Measurements from ENCODE around the gene ITGAE. TPM values are rescaled to one million over a fixed set of nuclear protein-coding genes. Genes with fewer than 3 reads are reported as not detected.

Gene ITGAE
- total and polyA plus RNA-seq, 10 of the 15 experiments (the other 5 are each of a cell fraction or from before 2014, with no cell fraction given): 13.1 to 161 (median 34.8) TPM

DNA sequence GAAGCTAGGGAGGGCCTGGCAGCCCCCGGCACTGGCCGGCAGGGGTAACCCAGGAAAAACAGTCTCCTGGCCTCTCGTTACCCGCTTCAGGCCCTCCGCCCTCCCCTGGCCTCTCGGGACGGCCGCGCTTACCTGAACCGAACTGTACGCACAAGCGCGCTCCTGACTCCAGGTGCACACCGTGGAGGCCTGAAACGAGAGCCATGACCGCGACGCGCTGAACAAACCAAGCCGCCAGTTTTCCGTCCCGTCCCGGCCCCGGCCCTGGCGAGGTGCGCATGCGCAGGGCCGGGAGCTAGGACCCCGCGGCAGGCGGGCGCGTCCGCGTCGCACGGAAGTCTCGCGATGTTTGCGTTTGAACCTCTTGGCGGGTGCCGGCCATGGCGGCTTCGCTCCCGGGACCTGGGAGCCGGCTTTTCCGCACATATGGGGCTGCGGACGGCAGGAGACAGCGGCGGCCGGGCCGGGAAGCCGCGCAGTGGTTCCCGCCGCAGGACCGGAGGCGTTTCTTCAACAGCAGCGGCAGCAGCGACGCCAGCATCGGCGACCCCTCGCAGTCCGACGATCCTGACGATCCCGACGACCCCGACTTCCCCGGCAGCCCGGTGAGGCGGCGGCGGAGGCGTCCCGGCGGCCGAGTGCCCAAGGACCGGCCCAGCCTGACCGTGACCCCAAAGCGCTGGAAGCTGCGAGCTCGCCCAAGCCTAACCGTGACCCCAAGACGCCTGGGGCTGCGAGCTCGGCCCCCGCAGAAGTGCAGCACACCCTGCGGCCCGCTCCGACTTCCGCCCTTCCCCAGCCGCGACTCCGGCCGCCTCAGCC lies 77.2 kb downstream of the ITGAE start, which contains the start of gene HASPIN:
HASPIN (plus strand) TSS at position 348 of the 822 bp plus-strand sequence; CDS start at position 381, 33 bp downstream.
- Histone ChIP-seq H3K4me2 (ENCODE audit: control insufficient read depth, insufficient read depth) (peak within 1 kb of the TSS; percentile 99), H3K27ac (ENCODE audit: control insufficient read depth, insufficient read depth) (peak within 1 kb of the TSS; percentile 87), H3K4me3 (peak within 1 kb of the TSS; percentile 93), H4K20me1 (ENCODE audit: control insufficient read depth, insufficient read depth) (no peaks in the 10 kb centered on the region), H3K9ac (ENCODE audit: control insufficient read depth, insufficient read depth, low read length) (peak within 1 kb of the TSS; percentile 93), H3K27me3 (replicated peaks in 1 of 2; ENCODE audit: control insufficient read depth in 2 of 2, insufficient read depth in 2 of 2, low read length in 1 of 2) (no peaks in the 10 kb centered on the region), H2AFZ (ENCODE audit: control insufficient read depth, low read depth, low read length) (peak within 1 kb of the TSS; percentile 87), H3K36me3 (ENCODE audit: control insufficient read depth in 2 of 2, insufficient read depth in 2 of 2, low read length in 1 of 2) (peaks cover 1 to 6% of the 10 kb centered on the region in 2 experiments; a peak in 1 of 4 replicates), H3K9me3 (replicated peaks; ENCODE audit: control insufficient read depth, insufficient read depth, low read length) (no peaks in the 10 kb centered on the region), H3K4me1 (ENCODE audit: control insufficient read depth, insufficient read depth, low read length) (peaks cover 17% of the 10 kb centered on the region), H3K79me2 (ENCODE audit: control insufficient read depth, insufficient read depth, low read length) (peaks cover 51% of the 10 kb centered on the region)
- ChIA-PET CTCF (interaction anchor here (0.6 to 3.0 kb wide), 10 partner anchors 9 to 350 kb away, joined by 3 to 13 read pairs (median 6); no protein-coding TSS in a partner anchor), RAD21 (ENCODE audit: unreplicated experiment) (interaction anchor here (0.6 to 2.5 kb wide), 11 partner anchors 9 to 104 kb away, joined by 3 to 14 read pairs (median 5); partner anchors contain the start of gene SHPK), SMC1A (ENCODE audit: uncharacterized antibody, unreplicated experiment) (interaction anchor here (0.9 to 3.0 kb wide), 6 partner anchors 12 to 167 kb away, joined by 4 to 33 read pairs (median 7); partner anchors contain the start of gene P2RX5), POLR2A (interaction anchor here (1.0 to 1.1 kb wide), 2 partner anchors 30 to 87 kb away, joined by 3 read pairs; partner anchors contain the start of genes CTNS and SHPK)
- peak; percentile 62 for DNase-seq (ENCODE audit: low read depth, low spot score)
- in situ Hi-C loops (cut with MboI): loop anchor here (25.0 kb wide), 1 partner anchor 1489 kb away; no protein-coding TSS in a partner anchor
- FAIRE-seq: peak; percentile 13
- no TSS peak for BruUV-seq (replicated peaks)
- ATAC-seq: peak; percentile 93
- intact Hi-C loops (cut with micrococcal nuclease; ENCODE audit: unreplicated experiment): no loop called here
- under 1% methylated on average over 76 of the region's 98 CpGs for WGBS (ENCODE audit: insufficient coverage, insufficient replicate concordance, low lambda C conversion rate, missing lambda C conversion rate)
- TF ChIP-seq POLR2AphosphoS5 (IDR thresholded peaks at IDR 0.05; ENCODE audit: low read length) (peak; percentile 67), BACH1 (IDR thresholded peaks at IDR 0.05; ENCODE audit: borderline replicate concordance) (peak; percentile 36; the same call in 1 of the 2 replicates), MYB (IDR thresholded peaks at IDR 0.05; ENCODE audit: borderline replicate concordance, low read depth, low read length) (no peak), IKZF1 (conservative IDR thresholded peaks at IDR 0.05) (peak; percentile 96), ZNF384 (IDR thresholded peaks at IDR 0.05; ENCODE audit: borderline replicate concordance, low read depth, low read length) (no peak), YBX1 (IDR thresholded peaks at IDR 0.05) (no peak), SMAD5 (IDR thresholded peaks at IDR 0.05; ENCODE audit: low read depth) (peak; percentile 44; the same call in 1 of the 2 replicates), ESRRA (IDR thresholded peaks at IDR 0.05; ENCODE audit: low read length) (no peak), STAT1 (conservative IDR thresholded peaks at IDR 0.05) (0 out of 2 replicates have a peak, but pooled peaks have one; percentile 88), NFXL1 (IDR thresholded peaks at IDR 0.05; ENCODE audit: borderline replicate concordance) (no peak), SMAD1 (IDR thresholded peaks at IDR 0.05; ENCODE audit: low read depth, partially characterized antibody) (no peak), YY1 (IDR thresholded peaks at IDR 0.05; ENCODE audit: low read depth, low read length) (peak; percentile 95), SIX5 (IDR thresholded peaks at IDR 0.05; ENCODE audit: low read depth, low read length, severe bottlenecking) (no peak), HDGF (IDR thresholded peaks at IDR 0.05) (peak; percentile 76; the same call in 1 of the 2 replicates), NR2C2 (IDR thresholded peaks at IDR 0.05; ENCODE audit: borderline replicate concordance, control insufficient read depth, insufficient read length, low read depth) (no peak), BRCA1 (IDR thresholded peaks at IDR 0.05; ENCODE audit: low read depth, low read length) (peak; percentile 89), CBX5 (IDR thresholded peaks at IDR 0.05; ENCODE audit: low read depth) (no peak), RAD51 (IDR thresholded peaks at IDR 0.05) (no peak)
- TF ChIP-seq, protein P1, sequence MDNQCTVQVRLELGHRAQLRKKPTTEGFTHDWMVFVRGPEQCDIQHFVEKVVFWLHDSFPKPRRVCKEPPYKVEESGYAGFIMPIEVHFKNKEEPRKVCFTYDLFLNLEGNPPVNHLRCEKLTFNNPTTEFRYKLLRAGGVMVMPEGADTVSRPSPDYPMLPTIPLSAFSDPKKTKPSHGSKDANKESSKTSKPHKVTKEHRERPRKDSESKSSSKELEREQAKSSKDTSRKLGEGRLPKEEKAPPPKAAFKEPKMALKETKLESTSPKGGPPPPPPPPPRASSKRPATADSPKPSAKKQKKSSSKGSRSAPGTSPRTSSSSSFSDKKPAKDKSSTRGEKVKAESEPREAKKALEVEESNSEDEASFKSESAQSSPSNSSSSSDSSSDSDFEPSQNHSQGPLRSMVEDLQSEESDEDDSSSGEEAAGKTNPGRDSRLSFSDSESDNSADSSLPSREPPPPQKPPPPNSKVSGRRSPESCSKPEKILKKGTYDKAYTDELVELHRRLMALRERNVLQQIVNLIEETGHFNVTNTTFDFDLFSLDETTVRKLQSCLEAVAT (IDR thresholded peaks at IDR 0.05): peak; percentile 78; the same call in 1 of the 2 replicates
- TF ChIP-seq, protein P2, sequence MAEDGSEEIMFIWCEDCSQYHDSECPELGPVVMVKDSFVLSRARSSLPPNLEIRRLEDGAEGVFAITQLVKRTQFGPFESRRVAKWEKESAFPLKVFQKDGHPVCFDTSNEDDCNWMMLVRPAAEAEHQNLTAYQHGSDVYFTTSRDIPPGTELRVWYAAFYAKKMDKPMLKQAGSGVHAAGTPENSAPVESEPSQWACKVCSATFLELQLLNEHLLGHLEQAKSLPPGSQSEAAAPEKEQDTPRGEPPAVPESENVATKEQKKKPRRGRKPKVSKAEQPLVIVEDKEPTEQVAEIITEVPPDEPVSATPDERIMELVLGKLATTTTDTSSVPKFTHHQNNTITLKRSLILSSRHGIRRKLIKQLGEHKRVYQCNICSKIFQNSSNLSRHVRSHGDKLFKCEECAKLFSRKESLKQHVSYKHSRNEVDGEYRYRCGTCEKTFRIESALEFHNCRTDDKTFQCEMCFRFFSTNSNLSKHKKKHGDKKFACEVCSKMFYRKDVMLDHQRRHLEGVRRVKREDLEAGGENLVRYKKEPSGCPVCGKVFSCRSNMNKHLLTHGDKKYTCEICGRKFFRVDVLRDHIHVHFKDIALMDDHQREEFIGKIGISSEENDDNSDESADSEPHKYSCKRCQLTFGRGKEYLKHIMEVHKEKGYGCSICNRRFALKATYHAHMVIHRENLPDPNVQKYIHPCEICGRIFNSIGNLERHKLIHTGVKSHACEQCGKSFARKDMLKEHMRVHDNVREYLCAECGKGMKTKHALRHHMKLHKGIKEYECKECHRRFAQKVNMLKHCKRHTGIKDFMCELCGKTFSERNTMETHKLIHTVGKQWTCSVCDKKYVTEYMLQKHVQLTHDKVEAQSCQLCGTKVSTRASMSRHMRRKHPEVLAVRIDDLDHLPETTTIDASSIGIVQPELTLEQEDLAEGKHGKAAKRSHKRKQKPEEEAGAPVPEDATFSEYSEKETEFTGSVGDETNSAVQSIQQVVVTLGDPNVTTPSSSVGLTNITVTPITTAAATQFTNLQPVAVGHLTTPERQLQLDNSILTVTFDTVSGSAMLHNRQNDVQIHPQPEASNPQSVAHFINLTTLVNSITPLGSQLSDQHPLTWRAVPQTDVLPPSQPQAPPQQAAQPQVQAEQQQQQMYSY (CRISPR knock-in tag; IDR thresholded peaks at IDR 0.05): no peak

Data from GM12878 (cell line).